ENCODE results near the gene BANP.
"Not testable (repeated sequence)": the region's sequence is repeated elsewhere in the genome, so short reads cannot be mapped to it uniquely, and the experiment has no call there.

Gene BANP

GRCh38 chr16:88077328-88078108 lies 126.3 kb downstream of the BANP start:
- no peak for DNase-seq (ENCODE audit: low read depth in 2 of 2, low spot score in 1 of 2)

- DNase-seq (ENCODE audit: low read depth in 2 of 2, low spot score in 1 of 2) = no peak
These were observed 127.0 kb downstream of the BANP start for GRCh38 chr16:88078111-88078775.

GRCh38 chr16:88083582-88083981 lies 132.3 kb downstream of the BANP start:
- DNase-seq (ENCODE audit: low read depth in 2 of 2, low spot score in 1 of 2) = no peak

- DNase-seq (ENCODE audit: low read depth in 2 of 2, low spot score in 1 of 2) = no peak
These were observed 133.6 kb downstream of the BANP start for GRCh38 chr16:88084881-88085280.

- no peak for DNase-seq (ENCODE audit: low read depth in 2 of 2, low spot score in 1 of 2)
These were observed 135.6 kb downstream of the BANP start for GRCh38 chr16:88086571-88087516.

GRCh38 chr16:88087517-88087877 lies 136.3 kb downstream of the BANP start:
- no peak for DNase-seq (ENCODE audit: low read depth in 2 of 2, low spot score in 1 of 2)

GRCh38 chr16:88088161-88088581 lies 136.9 kb downstream of the BANP start:
- no peak for DNase-seq (ENCODE audit: low read depth in 2 of 2, low spot score in 1 of 2)

- DNase-seq (ENCODE audit: low read depth in 2 of 2, low spot score in 1 of 2) = not testable (repeated sequence)
These were observed 137.4 kb downstream of the BANP start for GRCh38 chr16:88088611-88089010.

GRCh38 chr16:88089071-88089470 lies 137.8 kb downstream of the BANP start:
- DNase-seq (ENCODE audit: low read depth in 2 of 2, low spot score in 1 of 2) = not testable (repeated sequence)

GRCh38 chr16:88089632-88090376 lies 138.6 kb downstream of the BANP start:
- DNase-seq (ENCODE audit: low read depth in 2 of 2, low spot score in 1 of 2) = not testable (repeated sequence)

GRCh38 chr16:88090377-88091175 lies 139.3 kb downstream of the BANP start:
- not testable (repeated sequence) for DNase-seq (ENCODE audit: low read depth in 2 of 2, low spot score in 1 of 2)

- not testable (repeated sequence) for DNase-seq (ENCODE audit: low read depth in 2 of 2, low spot score in 1 of 2)
These were observed 140.2 kb downstream of the BANP start for GRCh38 chr16:88091221-88091971.

GRCh38 chr16:88091972-88092302 lies 140.7 kb downstream of the BANP start:
- not testable (repeated sequence) for DNase-seq (ENCODE audit: low read depth in 2 of 2, low spot score in 1 of 2)

- DNase-seq (ENCODE audit: low read depth in 2 of 2, low spot score in 1 of 2) = not testable (repeated sequence)
These were observed 141.7 kb downstream of the BANP start for GRCh38 chr16:88092791-88093555.

GRCh38 chr16:88093556-88094252 lies 142.5 kb downstream of the BANP start:
- not testable (repeated sequence) for DNase-seq (ENCODE audit: low read depth in 2 of 2, low spot score in 1 of 2)

GRCh38 chr16:88094253-88094575 lies 143.0 kb downstream of the BANP start:
- DNase-seq (ENCODE audit: low read depth in 2 of 2, low spot score in 1 of 2) = not testable (repeated sequence)

- DNase-seq (ENCODE audit: low read depth in 2 of 2, low spot score in 1 of 2) = not testable (repeated sequence)
These were observed 143.7 kb downstream of the BANP start for GRCh38 chr16:88094900-88095299.

GRCh38 chr16:88096659-88097058 lies 145.4 kb downstream of the BANP start:
- not testable (repeated sequence) for DNase-seq (ENCODE audit: low read depth in 2 of 2, low spot score in 1 of 2)

Data from stimulated activated CD8-positive, alpha-beta memory T cell treated with anti-CD3 and anti-CD28 coated beads, Interleukin-4, amount 100 ng/mL, for 4 hours (primary cell).